Upper lobe of right lung (tissue), 1 donor: Measurements from ENCODE around the gene SMYD5. TPM values are rescaled to one million over a fixed set of nuclear protein-coding genes. Genes with fewer than 3 reads are reported as not detected.

Experiments used
- ATAC-seq: fragments of 200-7000 bp; cut with Tn5 transposase; one replicate; pipeline ENCODE4 v1.9.1; 2020; ENCODE audit warnings: mild to moderate bottlenecking, moderate library complexity
- DNase-seq: peaks from one replicate; pipeline ENCODE4 v3.0.0-alpha.2; 2020
- H3K27ac ChIP-seq: fragments of 200-600 bp; one replicate; pipeline ENCODE4 v1.8.0; 2022
- H3K27me3 ChIP-seq: fragments of 200-600 bp; one replicate; pipeline ENCODE4 v1.8.0; 2022; ENCODE audit warnings: mild to moderate bottlenecking
- H3K36me3 ChIP-seq: fragments of 200-600 bp; one replicate; pipeline ENCODE4 v1.8.0; 2022
- H3K4me1 ChIP-seq: fragments of 200-600 bp; one replicate; pipeline ENCODE4 v1.8.0; 2022
- H3K4me3 ChIP-seq: fragments of 200-600 bp; one replicate; pipeline ENCODE4 v1.8.0; 2022; ENCODE audit warnings: mild to moderate bottlenecking
- H3K9me3 ChIP-seq: fragments of 200-600 bp; one replicate; pipeline ENCODE4 v1.8.0; 2022
- CTCF ChIP-seq: fragments of 200-600 bp; IDR thresholded peaks from one replicate; pipeline ENCODE4 v1.8.0; 2022; ENCODE audit warnings: antibody characterized with exemption
- intact Hi-C: fragments of 100-400 bp; cut with DNase I; formaldehyde crosslinking; loops from one replicate; pipeline ENCODE4 v1.11.0; 2022
- total RNA-seq: library from RNA; stranded (reverse); fragmentation: NEBNext Ultra II Directional; extraction: Animal tissue kit (Norgen Biotek cat#: 25700); gene quantifications from one replicate; pipeline ENCODE4 v1.2.1, GENCODE V29; 2021
- donor health status: DM: no; HTN: yes; CAD: no; lungs with severe emphysema.

SMYD5 gene
- total RNA-seq, 1 donor from 2014 or later = 16.8 TPM

- no peak overlapping the region for H3K4me3 ChIP-seq
- ATAC-seq = no peak
- no peak overlapping the region for H3K27ac ChIP-seq
- intact Hi-C loops = no loop called here
- peak; percentile 53 for DNase-seq
- TF ChIP-seq CTCF = no peak
- no peaks in the 10 kb centered on the region for H3K27me3 ChIP-seq
- peaks cover 43% of the 10 kb centered on the region for H3K36me3 ChIP-seq
- no peaks in the 10 kb centered on the region for H3K4me1 ChIP-seq
- no peaks in the 10 kb centered on the region for H3K9me3 ChIP-seq
These were observed 41.1 kb downstream of the SMYD5 start for GRCh38 chr2:73255007-73255644.

GRCh38 chr2:73255907-73256617 lies 42.0 kb downstream of the SMYD5 start:
- ATAC-seq (no peak), DNase-seq (peak; percentile 32)

GRCh38 chr2:73256618-73256922 lies 42.5 kb downstream of the SMYD5 start:
- no peak for TF ChIP-seq CTCF
- DNase-seq (no peak), ATAC-seq (no peak)
- Histone ChIP-seq H3K4me3 (no peak overlapping the region), H3K9me3 (no peaks in the 10 kb centered on the region), H3K4me1 (no peaks in the 10 kb centered on the region), H3K27ac (no peak overlapping the region), H3K36me3 (peaks cover 28% of the 10 kb centered on the region), H3K27me3 (no peaks in the 10 kb centered on the region)
- intact Hi-C loops = no loop called here

More at GRCh38 chr2:73255907-73256617, 42.0 kb downstream of the SMYD5 start:
- Histone ChIP-seq H3K27ac (no peak overlapping the region), H3K9me3 (no peaks in the 10 kb centered on the region), H3K4me1 (no peaks in the 10 kb centered on the region), H3K36me3 (peaks cover 33% of the 10 kb centered on the region), H3K27me3 (no peaks in the 10 kb centered on the region), H3K4me3 (no peak overlapping the region)
- TF ChIP-seq CTCF = no peak
- intact Hi-C loops = no loop called here

- H3K36me3 ChIP-seq = peaks cover 24% of the 10 kb centered on the region
- no peak overlapping the region for H3K27ac ChIP-seq
- DNase-seq (peak; percentile 33), ATAC-seq (no peak)
- TF ChIP-seq CTCF = no peak
- H3K4me3 ChIP-seq = no peak overlapping the region
- intact Hi-C loops = no loop called here
- no peaks in the 10 kb centered on the region for H3K9me3 ChIP-seq
- H3K27me3 ChIP-seq = no peaks in the 10 kb centered on the region
- no peaks in the 10 kb centered on the region for H3K4me1 ChIP-seq
These were observed 43.0 kb downstream of the SMYD5 start for GRCh38 chr2:73257021-73257420.

- Histone ChIP-seq H3K4me3 (no peak overlapping the region), H3K9me3 (no peaks in the 10 kb centered on the region), H3K27ac (no peak overlapping the region), H3K4me1 (no peaks in the 10 kb centered on the region), H3K36me3 (peaks cover 18% of the 10 kb centered on the region), H3K27me3 (no peaks in the 10 kb centered on the region)
- ATAC-seq = no peak
- peak; percentile 69 for DNase-seq
- TF ChIP-seq CTCF = no peak
- intact Hi-C loops = no loop called here
These were observed 43.5 kb downstream of the SMYD5 start for GRCh38 chr2:73257425-73258125.
